Adipocyte (in vitro differentiated cells): ENCODE measurements around the gene KIF13A.

Experiments used
- DNase-seq: peaks from one replicate; pipeline ENCODE4 v3.0.0-alpha.2; 2015; ENCODE audit warnings: low read depth
- H3K27me3 ChIP-seq: replicated peaks from 2 replicates; pipeline ENCODE4 v1.7.0; 2013; ENCODE audit warnings: mild to moderate bottlenecking, low read length, moderate library complexity; ENCODE audit not compliant: control insufficient read depth, insufficient read depth
- H3K36me3 ChIP-seq: 2 replicates; pipeline ENCODE4 v1.7.0; 2013; ENCODE audit warnings: low read length, mild to moderate bottlenecking, moderate library complexity; ENCODE audit not compliant: control insufficient read depth, insufficient read depth, severe bottlenecking
- H3K4me1 ChIP-seq: 2 replicates; pipeline ENCODE4 v1.7.0; 2013; ENCODE audit warnings: mild to moderate bottlenecking, low read length, moderate library complexity; ENCODE audit not compliant: control insufficient read depth, insufficient read depth
- H3K4me3 ChIP-seq: 2 replicates; pipeline ENCODE4 v1.7.0; 2013; ENCODE audit warnings: mild to moderate bottlenecking, low read length, moderate library complexity
- H3K9ac ChIP-seq: 2 replicates; pipeline ENCODE4 v1.7.0; 2013; ENCODE audit warnings: mild to moderate bottlenecking, low read length, moderate library complexity
- H3K9me3 ChIP-seq: 2 replicates; pipeline ENCODE4 v1.7.0; 2013; ENCODE audit warnings: mild to moderate bottlenecking, low read length, moderate library complexity; ENCODE audit not compliant: control insufficient read depth

KIF13A gene

GRCh38 chr6:17725083-17725482 lies 262.4 kb downstream of the KIF13A start:
- H3K27me3 ChIP-seq = no peaks in the 10 kb centered on the region
- H3K9me3 ChIP-seq = no peaks in the 10 kb centered on the region
- H3K9ac ChIP-seq = no peak overlapping the region
- no peak for DNase-seq
- peaks cover 7% of the 10 kb centered on the region for H3K4me1 ChIP-seq
- no peaks in the 10 kb centered on the region for H3K36me3 ChIP-seq
- H3K4me3 ChIP-seq = no peak overlapping the region

GRCh38 chr6:17724341-17724740 lies 263.1 kb downstream of the KIF13A start:
- no peak overlapping the region for H3K9ac ChIP-seq
- peaks cover 7% of the 10 kb centered on the region for H3K4me1 ChIP-seq
- no peak overlapping the region for H3K4me3 ChIP-seq
- DNase-seq = no peak
- no peaks in the 10 kb centered on the region for H3K27me3 ChIP-seq
- H3K9me3 ChIP-seq = no peaks in the 10 kb centered on the region
- H3K36me3 ChIP-seq = no peaks in the 10 kb centered on the region

- no peaks in the 10 kb centered on the region for H3K27me3 ChIP-seq
- no peak for DNase-seq
- no peak overlapping the region for H3K4me3 ChIP-seq
- no peak overlapping the region for H3K9ac ChIP-seq
- H3K36me3 ChIP-seq = no peaks in the 10 kb centered on the region
- H3K9me3 ChIP-seq = no peaks in the 10 kb centered on the region
- peaks cover 7% of the 10 kb centered on the region for H3K4me1 ChIP-seq
Observed at GRCh38 chr6:17721671-17722070, 265.8 kb downstream of the KIF13A start.

- H3K36me3 ChIP-seq = no peaks in the 10 kb centered on the region
- no peaks in the 10 kb centered on the region for H3K27me3 ChIP-seq
- H3K4me1 ChIP-seq = peaks cover 10% of the 10 kb centered on the region
- no peak overlapping the region for H3K9ac ChIP-seq
- no peak overlapping the region for H3K4me3 ChIP-seq
- no peak for DNase-seq
- H3K9me3 ChIP-seq = no peaks in the 10 kb centered on the region
Observed at GRCh38 chr6:17719323-17720041, 268.0 kb downstream of the KIF13A start.

GRCh38 chr6:17716221-17716620 lies 271.2 kb downstream of the KIF13A start:
- H3K9me3 ChIP-seq = no peaks in the 10 kb centered on the region
- no peaks in the 10 kb centered on the region for H3K36me3 ChIP-seq
- no peak overlapping the region for H3K9ac ChIP-seq
- H3K4me1 ChIP-seq = peaks cover 12% of the 10 kb centered on the region
- no peak for DNase-seq
- H3K27me3 ChIP-seq = no peaks in the 10 kb centered on the region
- H3K4me3 ChIP-seq = no peak overlapping the region

GRCh38 chr6:17714879-17715851 lies 272.3 kb downstream of the KIF13A start:
- Histone ChIP-seq H3K4me3 (peak overlapping the region; percentile 18), H3K36me3 (no peaks in the 10 kb centered on the region), H3K4me1 (peaks cover 16% of the 10 kb centered on the region), H3K27me3 (no peaks in the 10 kb centered on the region), H3K9ac (peak overlapping the region; percentile 28), H3K9me3 (no peaks in the 10 kb centered on the region)
- peak; percentile 83 for DNase-seq

GRCh38 chr6:17714177-17714576 lies 273.3 kb downstream of the KIF13A start:
- H3K36me3 ChIP-seq = no peaks in the 10 kb centered on the region
- H3K4me3 ChIP-seq = no peak overlapping the region
- no peak overlapping the region for H3K9ac ChIP-seq
- H3K4me1 ChIP-seq = peaks cover 22% of the 10 kb centered on the region
- no peaks in the 10 kb centered on the region for H3K9me3 ChIP-seq
- no peaks in the 10 kb centered on the region for H3K27me3 ChIP-seq
- DNase-seq = no peak

GRCh38 chr6:17712576-17712975 lies 274.9 kb downstream of the KIF13A start:
- DNase-seq = no peak
- no peaks in the 10 kb centered on the region for H3K36me3 ChIP-seq
- no peaks in the 10 kb centered on the region for H3K27me3 ChIP-seq
- no peak overlapping the region for H3K9ac ChIP-seq
- H3K4me1 ChIP-seq = peaks cover 25% of the 10 kb centered on the region
- no peak overlapping the region for H3K4me3 ChIP-seq
- no peaks in the 10 kb centered on the region for H3K9me3 ChIP-seq

GRCh38 chr6:17710331-17710730 lies 277.1 kb downstream of the KIF13A start:
- no peaks in the 10 kb centered on the region for H3K9me3 ChIP-seq
- DNase-seq = peak; percentile 60
- H3K4me3 ChIP-seq = no peak overlapping the region
- H3K27me3 ChIP-seq = no peaks in the 10 kb centered on the region
- H3K9ac ChIP-seq = no peak overlapping the region
- H3K4me1 ChIP-seq = peaks cover 24% of the 10 kb centered on the region
- H3K36me3 ChIP-seq = no peaks in the 10 kb centered on the region

- peak overlapping the region; percentile 37 for H3K4me3 ChIP-seq
- DNase-seq = no peak
Observed at GRCh38 chr6:17709476-17709875, 278.0 kb downstream of the KIF13A start.

More at GRCh38 chr6:17709476-17709875, 278.0 kb downstream of the KIF13A start:
- H3K36me3 ChIP-seq = no peaks in the 10 kb centered on the region
- H3K9me3 ChIP-seq = no peaks in the 10 kb centered on the region
- peaks cover 17% of the 10 kb centered on the region for H3K4me1 ChIP-seq
- H3K9ac ChIP-seq = no peak overlapping the region
- no peaks in the 10 kb centered on the region for H3K27me3 ChIP-seq
